Ovary (tissue), 9 donors: ENCODE results near the gene CFAP53. TPM values are rescaled to one million over a fixed set of nuclear protein-coding genes. Genes with fewer than 3 reads are reported as not detected.

Experiments used
- DNase-seq, 5 donors: peaks; one replicate each; pipeline ENCODE4 v3.0.0-alpha.2; 2019 to 2020
- H3K27ac ChIP-seq, 2 donors: fragments of 200-600 bp; one replicate each; pipeline versions ENCODE4 v1.5.1 to v1.8.0; 2019 to 2022
- H3K27me3 ChIP-seq: fragments of 200-600 bp; one replicate; pipeline ENCODE4 v1.8.0; 2022
- H3K36me3 ChIP-seq: fragments of 200-600 bp; sonication (generic); one replicate; pipeline ENCODE4 v1.5.1; 2019
- H3K4me1 ChIP-seq: one replicate; pipeline ENCODE4 v1.8.1; 2013; ENCODE audit warnings: mild to moderate bottlenecking, moderate library complexity; ENCODE audit not compliant: insufficient read depth
- H3K4me3 ChIP-seq: fragments of 200-600 bp; sonication (generic); one replicate; pipeline ENCODE4 v1.5.1; 2017
- H3K9me3 ChIP-seq, 2 donors: fragments of 200-600 bp in 1 of 2; sonication (generic) in 1 of 2; one replicate each; pipeline versions ENCODE4 v1.5.1 to v1.8.1; 2013 to 2019; ENCODE audit warnings: mild to moderate bottlenecking in 1 of 2, moderate library complexity in 1 of 2
- EP300 ChIP-seq: sonication (generic); formaldehyde crosslinking; IDR thresholded peaks from one replicate; pipeline ENCODE4 v1.6.1; 2017; ENCODE audit warnings: antibody characterized with exemption
- POLR2A ChIP-seq: fragments of 450-650 bp; IDR thresholded peaks from one replicate; pipeline ENCODE4 v1.6.1; 2017; ENCODE audit warnings: antibody characterized with exemption, mild to moderate bottlenecking, moderate library complexity
- WGBS, 3 donors: extraction: QIAGEN DNeasy Blood & Tissue Kit in 1 of 3; methylation state at CpG; one replicate each; pipeline versions ENCODE4 v1.1.5 to v1.1.7; 2013 to 2017; 5-methylcytosine and 5-hydroxymethylcytosine counted together
- intact Hi-C, 4 donors: fragments of 100-400 bp; cut with DNase I; formaldehyde crosslinking; loops; one replicate each; pipeline versions ENCODE4 v1.11.0 to v1.15.1; 2022 to 2023
- polyA plus RNA-seq, 2 donors: library from polyadenylated mRNA; stranded (reverse); fragments of 200-250 nt in 1 of 2; fragments of 350-450 nt in 1 of 2; fragmentation: Illumina TruSeq in 1 of 2; extraction: RNeasy Lipid Tissue Mini Kit (QIAGEN cat#74804) in 1 of 2; gene quantifications; one replicate each; pipeline ENCODE4 v1.2.3, GENCODE V29; 2013 to 2014
- total RNA-seq, 7 donors: library from RNA; depleted of rRNA in 2 of 7; stranded (reverse); fragments of >200 nt in 2 of 7; fragmentation: NEBNext Ultra II Directional in 3 of 7; extraction: Animal tissue kit (Norgen Biotek cat#: 25700) in 3 of 7; gene quantifications; one replicate each; pipeline versions ENCODE4 v1.1.0 to v1.2.4, GENCODE V29; 2016 to 2023
- TF ChIP-seq, protein P1 (sequence below), 3 donors: fragments of 450-650 bp in 2 of 3; fragments of 200-600 bp in 1 of 3; IDR thresholded peaks; one replicate each; pipeline versions ENCODE4 v1.5.1 to v1.8.0; 2016 to 2022; ENCODE audit warnings: antibody characterized with exemption in 3 of 3, mild to moderate bottlenecking in 1 of 3
- donor health status: DM: no; HTN: no; CAD: no; lungs with moderate emphysema.
- donor health status: DM: no; HTN: no; CAD: no.
- donor health status: Bipolar disorder and iron deficiency.
- donor health status: DM: yes; HTN: yes; CAD: no.
- donor health status: DM: no; HTN: no; CAD: no.
- donor health status: DM: yes; HTN: yes; CAD: no.

Gene CFAP53
- total and polyA plus RNA-seq, 9 donors = 0.40 to 9.9 (median 0.61) TPM

GRCh38 chr18:50277942-50278341, 11.6 kb upstream of the CFAP53 start:
- TF ChIP-seq EP300 (no peak), POLR2A (no peak)
- TF ChIP-seq, protein P1, sequence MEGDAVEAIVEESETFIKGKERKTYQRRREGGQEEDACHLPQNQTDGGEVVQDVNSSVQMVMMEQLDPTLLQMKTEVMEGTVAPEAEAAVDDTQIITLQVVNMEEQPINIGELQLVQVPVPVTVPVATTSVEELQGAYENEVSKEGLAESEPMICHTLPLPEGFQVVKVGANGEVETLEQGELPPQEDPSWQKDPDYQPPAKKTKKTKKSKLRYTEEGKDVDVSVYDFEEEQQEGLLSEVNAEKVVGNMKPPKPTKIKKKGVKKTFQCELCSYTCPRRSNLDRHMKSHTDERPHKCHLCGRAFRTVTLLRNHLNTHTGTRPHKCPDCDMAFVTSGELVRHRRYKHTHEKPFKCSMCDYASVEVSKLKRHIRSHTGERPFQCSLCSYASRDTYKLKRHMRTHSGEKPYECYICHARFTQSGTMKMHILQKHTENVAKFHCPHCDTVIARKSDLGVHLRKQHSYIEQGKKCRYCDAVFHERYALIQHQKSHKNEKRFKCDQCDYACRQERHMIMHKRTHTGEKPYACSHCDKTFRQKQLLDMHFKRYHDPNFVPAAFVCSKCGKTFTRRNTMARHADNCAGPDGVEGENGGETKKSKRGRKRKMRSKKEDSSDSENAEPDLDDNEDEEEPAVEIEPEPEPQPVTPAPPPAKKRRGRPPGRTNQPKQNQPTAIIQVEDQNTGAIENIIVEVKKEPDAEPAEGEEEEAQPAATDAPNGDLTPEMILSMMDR (IDR thresholded peaks at IDR 0.05) = no peak
- no peak for DNase-seq
- no peaks in the 10 kb centered on the region for H3K9me3 ChIP-seq
- H3K27ac ChIP-seq = no peak overlapping the region
- peaks cover 8% of the 10 kb centered on the region for H3K4me1 ChIP-seq
- no peak overlapping the region for H3K4me3 ChIP-seq
- H3K27me3 ChIP-seq = no peaks in the 10 kb centered on the region
- intact Hi-C loops = no loop called here
- peaks cover 4% of the 10 kb centered on the region for H3K36me3 ChIP-seq
- WGBS, 3 donors = 77 to 86% (median 84%) methylated on average over 6 of the region's 6 CpGs

GRCh38 chr18:50276452-50276851, 10.2 kb upstream of the CFAP53 start:
- Histone ChIP-seq H3K27ac (no peak overlapping the region), H3K4me3 (no peak overlapping the region), H3K36me3 (peaks cover 4% of the 10 kb centered on the region), H3K4me1 (peaks cover 8% of the 10 kb centered on the region), H3K27me3 (no peaks in the 10 kb centered on the region), H3K9me3 (no peaks in the 10 kb centered on the region)
- DNase-seq = no peak
- TF ChIP-seq POLR2A (no peak), EP300 (no peak)
- TF ChIP-seq, protein P1 (IDR thresholded peaks at IDR 0.05) = no peak
- WGBS, 3 donors = 77 to 86% (median 81%) methylated on average over 4 of the region's 4 CpGs
- intact Hi-C loops = no loop called here

GRCh38 chr18:50275503-50276036, 9.3 kb upstream of the CFAP53 start:
- Histone ChIP-seq H3K36me3 (peaks cover 4% of the 10 kb centered on the region), H3K27me3 (no peaks in the 10 kb centered on the region), H3K4me3 (no peak overlapping the region), H3K27ac (no peak overlapping the region), H3K9me3 (no peaks in the 10 kb centered on the region), H3K4me1 (peaks cover 6% of the 10 kb centered on the region)
- WGBS, 3 donors = 94 to 95% (median 94%) methylated on average over 19 of the region's 19 CpGs
- no peak for TF ChIP-seq EP300
- TF ChIP-seq, protein P1 (IDR thresholded peaks at IDR 0.05) = no peak
- no peak for TF ChIP-seq POLR2A
- intact Hi-C loops = no loop called here
- no peak for DNase-seq

GRCh38 chr18:50274941-50275340, 8.6 kb upstream of the CFAP53 start:
- H3K9me3 ChIP-seq = no peaks in the 10 kb centered on the region
- intact Hi-C loops = no loop called here
- DNase-seq = no peak
- peaks cover 4% of the 10 kb centered on the region for H3K36me3 ChIP-seq
- TF ChIP-seq EP300 (no peak), POLR2A (no peak)
- TF ChIP-seq, protein P1 (IDR thresholded peaks at IDR 0.05) = no peak
- WGBS, 3 donors = 94 to 98% (median 97%) methylated on average over 10 of the region's 10 CpGs
- H3K27me3 ChIP-seq = no peaks in the 10 kb centered on the region
- H3K4me3 ChIP-seq = no peak overlapping the region
- H3K4me1 ChIP-seq = no peaks in the 10 kb centered on the region
- no peak overlapping the region for H3K27ac ChIP-seq
